ENCODE data around the gene FUNDC2. TPM values are rescaled to one million over a fixed set of nuclear protein-coding genes. Genes with fewer than 3 reads are reported as not detected.
A peak's percentile ranks its signal among the peaks of the same experiment; 100 is the strongest.

Gene FUNDC2
- total RNA-seq = 10 to 100 TPM; 97.3 to 99.7 TPM

- peak; percentile 93 for DNase-seq
- no peaks in the 10 kb centered on the region for H3K27me3 Mint-ChIP-seq
- peaks cover 4% of the 10 kb centered on the region for H3K36me3 Mint-ChIP-seq
- H3K27ac Mint-ChIP-seq = peak within 1 kb of the TSS; percentile 93
- H3K4me3 Mint-ChIP-seq = peak within 1 kb of the TSS; percentile 84
- peaks cover 29% of the 10 kb centered on the region for H3K4me1 Mint-ChIP-seq
- H3K9me3 Mint-ChIP-seq = no peaks in the 10 kb centered on the region
Observed at GRCh38 chrX:155026727-155027508, at the start of gene FUNDC2. FUNDC2 (plus strand) TSS chrX:155026844; CDS start chrX:155026939, 95 bp downstream.

GRCh38 chrX:154979629-154980028 is 47.0 kb upstream of the FUNDC2 start:
- Mint-ChIP-seq H3K36me3 (no peaks in the 10 kb centered on the region), H3K27ac (no peak overlapping the region), H3K4me3 (no peak overlapping the region), H3K27me3 (no peaks in the 10 kb centered on the region), H3K4me1 (peaks cover 7% of the 10 kb centered on the region), H3K9me3 (no peaks in the 10 kb centered on the region)
- no peak for DNase-seq

GRCh38 chrX:154980330-154981115 is 46.1 kb upstream of the FUNDC2 start:
- H3K27me3 Mint-ChIP-seq = no peaks in the 10 kb centered on the region
- peaks cover 7% of the 10 kb centered on the region for H3K4me1 Mint-ChIP-seq
- no peaks in the 10 kb centered on the region for H3K9me3 Mint-ChIP-seq
- H3K4me3 Mint-ChIP-seq = peak overlapping the region; percentile 76
- peak; percentile 68 for DNase-seq
- H3K27ac Mint-ChIP-seq = peak overlapping the region; percentile 67
- no peaks in the 10 kb centered on the region for H3K36me3 Mint-ChIP-seq

- Mint-ChIP-seq H3K4me1 (peaks cover 7% of the 10 kb centered on the region), H3K36me3 (no peaks in the 10 kb centered on the region), H3K4me3 (no peak overlapping the region), H3K27me3 (no peaks in the 10 kb centered on the region), H3K9me3 (no peaks in the 10 kb centered on the region), H3K27ac (no peak overlapping the region)
- DNase-seq = no peak
Observed at GRCh38 chrX:154981116-154981411, 45.6 kb upstream of the FUNDC2 start.

- no peaks in the 10 kb centered on the region for H3K36me3 Mint-ChIP-seq
- H3K4me3 Mint-ChIP-seq = no peak overlapping the region
- no peaks in the 10 kb centered on the region for H3K27me3 Mint-ChIP-seq
- H3K4me1 Mint-ChIP-seq = peaks cover 21% of the 10 kb centered on the region
- no peak for DNase-seq
- H3K27ac Mint-ChIP-seq = no peak overlapping the region
- H3K9me3 Mint-ChIP-seq = peaks cover 2% of the 10 kb centered on the region
Observed at GRCh38 chrX:154986826-154987575, 39.6 kb upstream of the FUNDC2 start.

GRCh38 chrX:154987940-154988339 is 38.7 kb upstream of the FUNDC2 start:
- H3K36me3 Mint-ChIP-seq = no peaks in the 10 kb centered on the region

GRCh38 chrX:154988719-154989118 is 37.9 kb upstream of the FUNDC2 start:
- H3K4me3 Mint-ChIP-seq = no peak overlapping the region
- no peak overlapping the region for H3K27ac Mint-ChIP-seq

More at GRCh38 chrX:154987940-154988339, 38.7 kb upstream of the FUNDC2 start:
- H3K4me1 Mint-ChIP-seq = peaks cover 25% of the 10 kb centered on the region
- no peak overlapping the region for H3K27ac Mint-ChIP-seq
- H3K9me3 Mint-ChIP-seq = peaks cover 3% of the 10 kb centered on the region
- no peak overlapping the region for H3K4me3 Mint-ChIP-seq
- no peak for DNase-seq
- H3K27me3 Mint-ChIP-seq = no peaks in the 10 kb centered on the region

GRCh38 chrX:154990496-154990895 is 36.1 kb upstream of the FUNDC2 start:
- Mint-ChIP-seq H3K36me3 (no peaks in the 10 kb centered on the region), H3K4me3 (no peak overlapping the region), H3K9me3 (peaks cover 3% of the 10 kb centered on the region), H3K27me3 (no peaks in the 10 kb centered on the region), H3K4me1 (peaks cover 25% of the 10 kb centered on the region), H3K27ac (peak overlapping the region; percentile 84)
- DNase-seq = peak; percentile 8

More at GRCh38 chrX:154988719-154989118, 37.9 kb upstream of the FUNDC2 start:
- Mint-ChIP-seq H3K36me3 (no peaks in the 10 kb centered on the region), H3K27me3 (no peaks in the 10 kb centered on the region), H3K9me3 (peaks cover 3% of the 10 kb centered on the region), H3K4me1 (peaks cover 25% of the 10 kb centered on the region)
- no peak for DNase-seq

GRCh38 chrX:154991039-154991438 is 35.6 kb upstream of the FUNDC2 start:
- H3K9me3 Mint-ChIP-seq = peaks cover 3% of the 10 kb centered on the region
- no peaks in the 10 kb centered on the region for H3K36me3 Mint-ChIP-seq
- H3K27ac Mint-ChIP-seq = peak overlapping the region; percentile 84
- DNase-seq = peak; percentile 21
- H3K4me3 Mint-ChIP-seq = no peak overlapping the region
- H3K27me3 Mint-ChIP-seq = no peaks in the 10 kb centered on the region
- peaks cover 25% of the 10 kb centered on the region for H3K4me1 Mint-ChIP-seq

GRCh38 chrX:154991476-154991875 is 35.2 kb upstream of the FUNDC2 start:
- no peaks in the 10 kb centered on the region for H3K27me3 Mint-ChIP-seq
- no peaks in the 10 kb centered on the region for H3K36me3 Mint-ChIP-seq
- H3K9me3 Mint-ChIP-seq = peaks cover 3% of the 10 kb centered on the region
- H3K4me3 Mint-ChIP-seq = no peak overlapping the region
- no peak for DNase-seq
- H3K27ac Mint-ChIP-seq = peak overlapping the region; percentile 84
- peaks cover 25% of the 10 kb centered on the region for H3K4me1 Mint-ChIP-seq

- DNase-seq = no peak
- Mint-ChIP-seq H3K4me1 (peaks cover 5% of the 10 kb centered on the region), H3K27ac (no peak overlapping the region), H3K4me3 (no peak overlapping the region), H3K27me3 (peaks cover 15% of the 10 kb centered on the region), H3K36me3 (no peaks in the 10 kb centered on the region), H3K9me3 (peaks cover 4% of the 10 kb centered on the region)
Observed at GRCh38 chrX:154998204-154998880, 28.3 kb upstream of the FUNDC2 start.

- no peak overlapping the region for H3K27ac Mint-ChIP-seq
- H3K36me3 Mint-ChIP-seq = no peaks in the 10 kb centered on the region
- no peak for DNase-seq
- H3K9me3 Mint-ChIP-seq = peaks cover 4% of the 10 kb centered on the region
- no peak overlapping the region for H3K4me3 Mint-ChIP-seq
- peaks cover 5% of the 10 kb centered on the region for H3K4me1 Mint-ChIP-seq
- peaks cover 15% of the 10 kb centered on the region for H3K27me3 Mint-ChIP-seq
Observed at GRCh38 chrX:155000841-155001240, 25.8 kb upstream of the FUNDC2 start.

- Mint-ChIP-seq H3K4me3 (no peak overlapping the region), H3K9me3 (peaks cover 4% of the 10 kb centered on the region), H3K4me1 (peaks cover 5% of the 10 kb centered on the region), H3K27ac (no peak overlapping the region), H3K36me3 (no peaks in the 10 kb centered on the region), H3K27me3 (peaks cover 15% of the 10 kb centered on the region)
- DNase-seq = no peak
Observed at GRCh38 chrX:155001873-155002272, 24.8 kb upstream of the FUNDC2 start.

- no peaks in the 10 kb centered on the region for H3K36me3 Mint-ChIP-seq
- DNase-seq = no peak
- no peak overlapping the region for H3K27ac Mint-ChIP-seq
Observed at GRCh38 chrX:155005190-155005589, 21.5 kb upstream of the FUNDC2 start.

More at GRCh38 chrX:155005190-155005589, 21.5 kb upstream of the FUNDC2 start:
- H3K9me3 Mint-ChIP-seq = peaks cover 4% of the 10 kb centered on the region
- no peak overlapping the region for H3K4me3 Mint-ChIP-seq
- H3K27me3 Mint-ChIP-seq = peaks cover 5% of the 10 kb centered on the region
- H3K4me1 Mint-ChIP-seq = peaks cover 4% of the 10 kb centered on the region
